ENCODE data around the gene PCMT1.
"Not testable (repeated sequence)": the region's sequence is repeated elsewhere in the genome, so short reads cannot be mapped to it uniquely, and the experiment has no call there.

Gene PCMT1

DNA sequence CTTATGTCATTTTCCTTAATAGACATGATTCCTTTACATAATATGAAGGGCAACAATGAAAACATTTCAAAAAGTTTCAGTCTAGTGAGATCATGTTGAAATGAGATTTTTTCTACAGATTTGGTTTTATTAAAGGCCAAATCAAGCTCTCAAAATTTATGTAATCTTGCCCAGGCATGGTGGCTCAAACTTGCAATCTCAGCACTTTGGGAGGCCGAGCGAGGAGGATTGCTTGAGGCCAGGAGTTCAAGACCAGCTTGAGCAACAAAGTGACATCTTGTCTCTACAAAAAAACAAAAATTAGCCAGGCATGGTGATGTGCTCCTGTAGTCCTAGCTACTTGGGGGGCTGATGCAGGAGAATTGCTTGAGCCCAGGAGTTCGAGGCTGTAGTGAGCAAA, 63.8 kb downstream of the PCMT1 start:
- no peak for DNase-seq
- TF ChIP-seq POLR2A (IDR thresholded peaks at IDR 0.05; ENCODE audit: low read length) (no peak), GATA1 (IDR thresholded peaks at IDR 0.05; ENCODE audit: low read depth, low read length) (no peak)

DNA sequence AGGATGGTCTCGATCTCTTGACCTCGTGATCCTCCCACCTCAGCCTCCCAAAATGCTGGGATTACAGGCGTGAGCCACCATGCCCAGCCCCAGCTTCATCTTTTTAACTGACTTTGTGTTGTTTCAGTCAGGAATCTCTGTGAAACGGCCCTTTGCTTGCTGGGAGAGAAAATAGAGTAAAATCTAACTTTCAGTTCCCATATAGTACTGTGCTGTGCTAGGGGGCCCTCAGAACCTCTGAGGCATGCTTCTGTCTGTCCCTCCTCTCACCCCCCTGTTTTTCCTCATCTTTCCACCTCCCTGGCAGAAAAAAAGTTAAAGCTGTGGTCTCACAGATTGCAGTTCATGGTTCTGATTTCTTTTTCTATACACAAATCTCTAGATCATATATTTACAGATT, 66.2 kb downstream of the PCMT1 start:
- DNase-seq = no peak
- TF ChIP-seq POLR2A (IDR thresholded peaks at IDR 0.05; ENCODE audit: low read length) (no peak), GATA1 (IDR thresholded peaks at IDR 0.05; ENCODE audit: low read depth, low read length) (no peak)

DNA sequence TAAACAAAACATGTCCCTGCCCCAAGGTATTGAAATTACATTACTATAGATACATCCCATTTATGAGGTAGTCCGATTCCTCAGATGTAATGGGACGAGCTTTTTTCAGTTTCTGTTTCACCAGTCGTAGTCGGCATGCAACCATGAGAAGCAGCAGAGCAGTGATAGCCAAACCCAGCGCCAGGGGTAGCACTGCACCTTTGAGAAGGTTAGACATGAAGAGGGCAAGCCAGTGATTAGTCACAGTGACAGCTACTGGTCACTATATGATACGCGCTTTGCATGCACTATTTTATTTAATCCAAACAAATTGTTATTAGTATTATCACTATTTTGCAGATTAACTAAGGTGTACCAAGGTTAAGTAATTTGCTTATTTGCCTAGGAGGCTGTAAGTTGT, 71.0 kb downstream of the PCMT1 start:
- no peak for DNase-seq
- TF ChIP-seq GATA1 (IDR thresholded peaks at IDR 0.05; ENCODE audit: low read depth, low read length) (no peak), POLR2A (IDR thresholded peaks at IDR 0.05; ENCODE audit: low read length) (no peak)

DNA sequence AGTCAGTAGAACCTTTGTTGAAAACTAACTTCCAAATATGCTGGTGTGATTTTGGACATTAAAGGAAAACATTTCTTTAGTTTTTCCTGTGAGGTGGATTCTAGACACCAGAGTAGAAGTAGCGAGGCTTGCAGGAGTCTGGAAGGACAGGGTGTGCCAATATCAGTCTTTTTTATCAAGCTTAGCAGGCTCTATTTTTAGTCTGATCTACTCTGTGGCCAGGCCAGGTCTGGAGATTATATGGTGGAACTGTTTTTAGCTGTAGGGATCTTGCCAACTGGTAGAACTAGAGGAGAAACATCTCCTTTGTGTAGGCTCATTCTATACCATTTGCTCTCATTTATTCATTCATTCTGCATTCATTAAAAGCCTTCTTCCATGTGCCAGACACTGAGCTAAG, 72.0 kb downstream of the PCMT1 start:
- TF ChIP-seq GATA1 (IDR thresholded peaks at IDR 0.05; ENCODE audit: low read depth, low read length) = no peak
- TF ChIP-seq POLR2A (IDR thresholded peaks at IDR 0.05; ENCODE audit: low read length) = no peak
- peak; percentile 20 to 58 for DNase-seq

DNA sequence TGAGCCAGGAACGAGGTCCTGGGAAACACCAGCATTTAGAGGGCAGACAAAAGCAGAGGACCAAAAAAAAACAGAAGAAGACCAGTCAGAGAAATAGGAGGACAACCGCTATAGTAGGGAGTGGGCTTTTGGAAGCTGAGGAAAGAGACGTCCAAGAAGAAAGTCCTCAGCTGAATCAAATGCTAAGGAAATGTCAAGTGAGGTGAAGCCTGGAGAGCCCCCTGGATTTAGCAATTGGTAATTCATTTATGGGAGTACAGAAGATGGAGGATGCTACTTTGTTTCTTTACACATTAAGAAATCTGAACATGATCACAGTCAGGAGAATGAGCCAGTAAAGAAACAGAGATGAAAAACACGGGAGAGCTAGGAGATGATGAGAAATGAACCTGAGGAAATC, 73.5 kb downstream of the PCMT1 start:
- no peak for TF ChIP-seq GATA1 (IDR thresholded peaks at IDR 0.05; ENCODE audit: low read depth, low read length)
- TF ChIP-seq POLR2A (IDR thresholded peaks at IDR 0.05; ENCODE audit: low read length) = no peak
- DNase-seq = peak in 1 of 2 experiments; percentile 14

DNA sequence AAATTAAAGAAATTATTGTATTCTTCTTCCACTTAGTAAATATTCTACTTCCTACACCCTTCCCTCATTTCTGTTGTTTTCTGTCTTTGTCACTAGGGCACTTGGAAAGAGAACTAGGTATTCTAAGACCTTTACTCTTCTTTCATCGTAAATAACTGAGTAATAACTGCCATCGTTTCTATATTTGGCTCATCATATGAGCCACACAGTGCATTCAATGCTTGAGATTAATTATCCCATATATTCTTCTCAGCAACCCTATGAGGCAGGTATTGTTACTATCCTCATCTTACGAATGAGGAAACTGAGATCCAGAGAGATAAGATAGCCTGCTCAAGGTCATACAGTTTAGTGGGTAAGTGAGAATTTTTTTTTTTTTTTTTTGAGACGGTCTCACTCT, 75.8 kb downstream of the PCMT1 start:
- TF ChIP-seq POLR2A (IDR thresholded peaks at IDR 0.05; ENCODE audit: low read length) = no peak
- no peak for TF ChIP-seq GATA1 (IDR thresholded peaks at IDR 0.05; ENCODE audit: low read depth, low read length)
- DNase-seq = no peak

DNA sequence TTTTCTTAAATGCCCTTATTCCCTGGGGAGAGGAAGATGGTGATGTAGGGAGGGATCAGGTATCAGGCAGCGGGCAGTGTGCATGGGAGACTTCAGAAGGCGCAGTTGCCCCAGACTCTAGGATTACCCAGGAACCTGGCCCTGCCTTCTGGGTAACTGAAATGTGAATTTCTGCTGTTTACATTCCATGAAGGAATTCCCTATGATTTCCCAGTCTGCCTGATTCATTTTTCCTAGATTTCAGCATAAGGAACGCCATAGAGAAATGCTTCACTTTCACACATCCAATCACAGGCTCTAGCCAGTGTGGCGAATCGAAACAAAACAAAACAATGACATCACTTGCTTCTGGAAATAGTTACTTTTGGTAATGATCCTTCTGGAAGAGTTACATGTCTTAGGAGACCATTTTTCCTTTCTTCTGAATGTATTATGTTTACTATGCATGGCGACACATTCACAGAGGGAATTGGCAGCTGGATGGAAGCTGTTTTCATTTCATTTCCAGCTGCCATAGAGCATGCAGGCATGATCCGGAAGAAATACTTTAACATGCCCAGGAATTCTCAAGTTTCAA, 81.3 kb downstream of the PCMT1 start:
- no peak for DNase-seq

DNA sequence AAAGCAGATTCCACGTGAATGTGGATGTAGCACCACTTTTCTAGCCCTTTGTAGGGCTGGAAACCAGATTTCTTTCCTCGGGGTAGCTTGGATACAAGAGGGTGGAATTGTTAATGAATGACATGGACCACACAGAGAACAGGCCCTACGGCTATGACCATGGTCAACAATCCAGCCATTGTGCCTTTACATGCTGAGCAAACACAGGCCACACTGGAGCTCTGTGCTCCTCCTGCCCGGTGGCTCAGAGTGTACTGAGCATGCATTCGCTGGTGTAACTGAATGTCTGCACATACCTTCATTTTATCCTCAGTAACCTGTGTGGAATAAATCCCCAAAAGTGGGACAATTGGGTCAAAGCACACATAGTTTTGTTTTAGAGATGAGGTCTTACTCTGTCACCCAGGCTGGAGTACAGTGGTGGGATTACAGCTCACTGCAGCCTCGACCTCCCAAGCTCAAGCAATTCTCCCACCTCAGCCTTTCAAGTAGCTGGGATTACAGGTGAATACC, 81.8 kb downstream of the PCMT1 start:
- TF ChIP-seq POLR2A (IDR thresholded peaks at IDR 0.05; ENCODE audit: low read length) = no peak
- no peak for TF ChIP-seq GATA1 (IDR thresholded peaks at IDR 0.05; ENCODE audit: low read depth, low read length)
- DNase-seq = no peak

More for the DNA sequence above, 81.3 kb downstream of the PCMT1 start:
- no peak for TF ChIP-seq POLR2A (IDR thresholded peaks at IDR 0.05; ENCODE audit: low read length)
- no peak for TF ChIP-seq GATA1 (IDR thresholded peaks at IDR 0.05; ENCODE audit: low read depth, low read length)

DNA sequence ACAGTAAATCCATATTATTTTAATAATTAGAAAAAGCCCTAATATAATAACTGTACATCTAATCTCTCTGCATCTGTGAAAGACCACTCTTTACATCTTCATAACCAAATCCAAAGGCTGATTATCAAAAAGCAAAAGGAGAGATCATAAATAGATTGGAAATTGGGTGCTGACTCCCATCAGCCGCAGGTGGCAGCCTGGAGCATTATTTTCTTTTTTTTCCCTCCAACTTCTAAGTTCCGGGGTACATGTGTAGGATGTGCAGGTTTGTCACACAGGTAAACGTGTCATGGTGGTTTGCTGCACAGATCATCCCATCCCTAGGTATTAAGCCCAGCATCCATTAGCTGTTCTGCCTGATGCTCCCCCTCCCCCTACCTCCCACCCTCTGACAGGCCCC, 84.1 kb downstream of the PCMT1 start:
- no peak for DNase-seq
- no peak for TF ChIP-seq POLR2A (IDR thresholded peaks at IDR 0.05; ENCODE audit: low read length)
- TF ChIP-seq GATA1 (IDR thresholded peaks at IDR 0.05; ENCODE audit: low read depth, low read length) = no peak

DNA sequence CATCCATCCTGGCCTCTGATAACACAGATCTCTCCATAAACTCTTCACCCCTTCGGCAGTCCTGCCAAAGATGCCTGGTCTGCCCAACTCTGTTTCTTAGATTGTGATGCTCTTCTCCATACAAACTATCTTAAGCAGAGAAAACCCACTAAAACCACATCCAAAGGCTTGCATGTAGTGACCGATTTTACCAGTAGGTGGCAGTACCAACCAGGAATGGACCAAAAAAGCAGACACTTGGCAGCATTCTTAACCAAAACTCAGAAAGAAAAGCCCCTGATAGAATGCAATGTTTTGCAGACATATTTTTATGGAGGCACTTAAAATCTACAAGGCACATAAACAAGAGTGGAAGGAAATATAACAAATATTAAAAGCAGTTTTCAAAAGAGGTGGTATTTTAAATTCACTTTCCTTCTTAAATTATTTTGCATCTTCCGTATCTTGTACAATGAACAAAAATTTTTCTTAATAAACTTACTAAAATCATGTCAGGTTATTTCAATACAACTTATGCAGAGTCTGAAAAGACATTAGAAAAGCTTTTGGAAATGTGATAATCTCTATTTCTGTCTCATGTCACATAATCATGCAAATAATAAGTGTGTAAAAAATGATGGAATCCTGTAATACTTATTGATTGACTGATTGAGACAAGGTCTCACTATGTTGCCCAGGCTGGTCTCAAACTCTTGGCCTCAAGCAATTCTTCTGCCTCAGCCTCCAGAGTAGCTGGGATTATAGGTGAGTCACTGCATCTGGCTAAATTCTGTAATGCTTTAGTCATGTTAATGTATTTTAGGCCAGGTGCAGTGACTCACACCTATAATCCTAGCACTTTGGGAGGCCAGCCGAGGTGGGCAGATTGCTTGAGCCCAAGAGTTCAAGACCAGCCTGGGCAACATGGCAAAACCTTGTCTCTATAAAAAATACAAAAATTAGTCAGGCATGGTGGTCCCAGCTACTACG, 85.3 kb downstream of the PCMT1 start:
- TF ChIP-seq POLR2A (IDR thresholded peaks at IDR 0.05; ENCODE audit: low read length) (no peak), GATA1 (IDR thresholded peaks at IDR 0.05; ENCODE audit: low read depth, low read length) (no peak)
- DNase-seq = peak; percentile 61 to 83

DNA sequence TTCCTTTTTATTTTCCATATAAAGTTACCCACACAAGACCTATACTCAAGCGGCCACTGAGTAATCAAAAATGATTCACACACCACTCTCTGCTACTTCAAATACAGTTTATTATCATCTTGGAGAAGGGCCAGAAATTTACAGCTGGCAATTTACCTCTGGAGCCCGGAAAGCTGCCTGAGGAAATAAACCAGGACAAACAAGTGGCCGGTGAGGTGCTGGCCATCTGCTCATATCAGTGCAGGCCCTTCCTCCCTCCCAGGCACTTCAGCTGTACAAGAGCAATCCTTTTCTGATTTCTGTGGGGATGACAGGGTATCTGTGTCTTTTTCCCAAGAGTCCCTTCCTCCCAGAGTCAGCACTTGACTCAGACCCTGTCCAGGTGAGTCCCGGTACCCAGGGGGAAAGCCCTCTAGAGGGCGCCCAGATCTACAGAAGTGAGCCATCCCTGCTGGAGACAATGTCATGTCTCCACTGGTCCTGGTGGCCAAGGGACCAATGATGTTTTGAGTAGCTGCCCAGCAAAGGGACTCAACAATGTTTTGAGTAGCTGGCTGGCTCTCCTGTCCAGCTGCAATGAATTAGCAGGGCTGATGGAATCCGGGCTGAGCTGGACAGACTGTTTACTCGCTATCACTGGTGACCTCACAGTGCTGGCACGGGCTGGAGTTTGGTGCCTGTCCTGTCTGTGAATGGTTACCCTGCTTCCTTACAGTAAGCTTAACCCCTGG, 91.0 kb downstream of the PCMT1 start:
- TF ChIP-seq GATA1 (IDR thresholded peaks at IDR 0.05; ENCODE audit: low read depth, low read length) (no peak), POLR2A (IDR thresholded peaks at IDR 0.05; ENCODE audit: low read length) (no peak)
- DNase-seq = peak; percentile 38 to 58

DNA sequence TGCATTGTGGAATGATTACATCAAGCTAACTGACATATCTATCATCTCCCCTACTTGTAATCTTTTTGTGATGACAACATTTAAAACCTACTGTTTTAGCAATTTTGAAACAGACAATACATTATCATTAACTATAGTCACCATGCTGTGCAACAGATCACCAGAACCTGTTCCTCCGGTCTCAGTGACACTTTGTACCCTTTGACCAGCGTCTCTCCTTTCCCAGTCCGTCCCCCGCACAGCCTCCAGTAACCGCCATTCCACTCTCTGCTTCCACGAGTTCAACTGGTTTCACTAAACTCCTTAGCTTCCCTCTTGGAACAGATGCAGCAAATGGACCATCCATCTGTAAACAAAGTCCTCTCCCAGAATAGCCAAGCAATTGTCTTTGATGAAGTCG, 92.8 kb downstream of the PCMT1 start:
- DNase-seq = no peak
- TF ChIP-seq POLR2A (IDR thresholded peaks at IDR 0.05; ENCODE audit: low read length) = no peak
- TF ChIP-seq GATA1 (IDR thresholded peaks at IDR 0.05; ENCODE audit: low read depth, low read length) = no peak

DNA sequence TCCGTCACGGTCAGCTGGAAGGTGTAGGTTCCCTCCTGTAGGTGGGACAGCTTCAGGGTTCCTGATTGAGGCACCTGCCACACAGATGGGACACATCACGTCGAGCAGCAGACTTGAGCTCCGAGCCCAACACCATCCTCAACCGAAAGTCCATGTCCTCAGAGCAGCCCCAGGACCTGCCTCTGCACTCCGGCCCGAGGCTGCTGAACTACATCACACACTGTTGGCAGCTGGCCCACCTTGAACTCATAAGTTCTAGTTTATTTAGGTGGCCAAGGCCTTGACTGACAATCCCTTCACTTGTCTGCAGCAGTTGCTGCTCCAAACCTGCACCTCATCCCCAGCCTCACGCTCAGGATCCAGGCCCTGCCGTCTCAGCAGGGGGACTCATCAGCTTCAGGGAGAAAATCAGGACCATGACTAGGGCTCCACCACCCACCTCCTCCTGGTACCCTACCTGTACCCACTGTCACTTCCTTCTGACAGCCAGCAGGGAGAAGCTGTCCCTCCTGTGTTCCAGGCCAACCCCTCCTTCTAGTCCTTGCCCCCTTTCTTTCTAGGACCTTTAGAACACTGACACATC, 93.6 kb downstream of the PCMT1 start:
- TF ChIP-seq POLR2A (IDR thresholded peaks at IDR 0.05; ENCODE audit: low read length) = no peak
- TF ChIP-seq GATA1 (IDR thresholded peaks at IDR 0.05; ENCODE audit: low read depth, low read length) = no peak
- no peak for DNase-seq

DNA sequence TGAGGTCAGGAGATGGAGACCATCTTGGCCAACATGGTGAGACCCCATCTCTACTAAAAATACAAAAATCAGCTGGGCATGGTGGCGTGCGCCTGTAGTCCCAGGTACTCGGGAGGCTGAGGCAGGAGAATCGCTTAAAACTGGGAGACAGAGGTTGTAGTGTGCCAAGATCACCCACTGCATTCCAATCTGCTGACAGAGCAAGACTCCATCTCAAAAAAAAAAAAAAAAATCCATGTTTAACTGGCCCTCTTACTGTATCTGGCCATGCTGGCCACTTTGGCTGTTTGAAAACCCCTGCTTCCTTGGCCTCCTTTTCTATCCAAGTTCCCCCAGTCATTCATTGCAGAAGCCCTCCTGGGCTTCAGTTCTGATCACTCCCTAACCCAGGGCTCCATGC, 94.5 kb downstream of the PCMT1 start:
- not testable (repeated sequence) for DNase-seq
